ENCODE measurements around the gene PPP1R2B. TPM values are rescaled to one million over a fixed set of nuclear protein-coding genes. Genes with fewer than 3 reads are reported as not detected.
A peak's percentile ranks its signal among the peaks of the same experiment; 100 is the strongest.

PPP1R2B gene
- not detected for total RNA-seq

DNA sequence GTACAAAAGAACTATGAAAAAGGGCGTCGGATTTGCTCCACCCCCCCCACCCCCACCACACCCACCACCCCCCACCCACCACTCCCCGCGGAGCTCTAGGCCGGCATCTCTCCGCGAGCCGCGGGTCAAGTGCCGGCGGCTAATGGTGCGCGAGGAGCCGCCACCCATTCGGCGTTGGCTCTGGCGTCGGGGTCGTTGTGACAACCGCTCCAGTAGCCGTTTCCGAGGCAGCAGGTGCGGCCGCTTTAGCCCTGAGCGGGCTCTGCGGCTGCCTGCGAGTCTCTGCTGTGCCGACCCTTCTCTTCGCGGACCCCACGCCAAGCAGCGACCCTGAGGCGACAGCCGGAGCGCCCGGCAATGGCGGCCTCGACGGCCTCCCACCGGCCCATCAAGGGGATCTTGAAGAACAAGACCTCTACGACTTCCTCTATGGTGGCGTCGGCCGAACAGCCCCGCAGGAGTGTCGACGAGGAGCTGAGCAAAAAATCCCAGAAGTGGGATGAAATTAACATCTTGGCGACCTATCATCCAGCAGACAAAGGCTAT, at the start of gene PPP1R2B:
PPP1R2B (plus strand) TSS at position 90 of the 546 bp plus-strand sequence; CDS start at position 358, 268 bp downstream.
- Mint-ChIP-seq H3K27ac (no peak within 1 kb of the TSS), H3K36me3 (peaks cover 30% of the 10 kb centered on the region)

DNA sequence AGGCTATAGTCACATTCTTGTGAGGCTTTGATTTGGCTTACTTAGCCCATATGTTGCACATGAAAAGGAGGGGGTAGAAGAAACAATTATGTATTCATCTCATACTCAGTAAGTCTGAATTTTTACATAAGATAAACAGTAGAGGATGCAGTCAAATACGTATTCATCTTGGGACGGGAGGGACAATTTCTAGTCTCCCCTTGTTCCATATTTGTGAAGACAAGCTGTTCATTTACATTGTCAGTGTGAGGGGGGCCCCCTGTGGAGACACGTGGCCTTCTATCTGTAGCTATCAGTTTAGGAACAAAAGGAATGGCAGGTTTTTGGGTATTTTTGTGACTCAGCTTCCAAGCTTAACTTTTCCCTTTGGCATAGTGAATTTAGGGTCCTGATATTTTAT, 49.2 kb upstream of the PPP1R2B start:
- H3K9me3 Mint-ChIP-seq, result peaks cover 3% of the 10 kb centered on the region
- no peak overlapping the region for H3K4me3 Mint-ChIP-seq
- ATAC-seq (ENCODE audit: low read depth) (no peak), DNase-seq (no peak)
- POLR2A ChIA-PET, result no interaction called here
- H3K4me1 Mint-ChIP-seq, result peaks cover 10% of the 10 kb centered on the region
- peaks cover 2% of the 10 kb centered on the region for H3K27me3 Mint-ChIP-seq
- H3K27ac Mint-ChIP-seq, result no peak overlapping the region
- H3K36me3 Mint-ChIP-seq, result peaks cover 3% of the 10 kb centered on the region

More for the DNA sequence above, at the start of gene PPP1R2B:
- H3K9me3 Mint-ChIP-seq, result peaks cover 31% of the 10 kb centered on the region
- H3K27me3 Mint-ChIP-seq, result peaks cover 32% of the 10 kb centered on the region
- POLR2A ChIA-PET, result interaction anchor here (1.2 kb wide), 1 partner anchor 23 kb away, joined by 3 read pairs; no protein-coding TSS in a partner anchor
- DNase-seq (no peak), ATAC-seq (ENCODE audit: low read depth) (no peak)
- peaks cover 7% of the 10 kb centered on the region for H3K4me1 Mint-ChIP-seq
- H3K4me3 Mint-ChIP-seq, result no peak within 1 kb of the TSS

DNA sequence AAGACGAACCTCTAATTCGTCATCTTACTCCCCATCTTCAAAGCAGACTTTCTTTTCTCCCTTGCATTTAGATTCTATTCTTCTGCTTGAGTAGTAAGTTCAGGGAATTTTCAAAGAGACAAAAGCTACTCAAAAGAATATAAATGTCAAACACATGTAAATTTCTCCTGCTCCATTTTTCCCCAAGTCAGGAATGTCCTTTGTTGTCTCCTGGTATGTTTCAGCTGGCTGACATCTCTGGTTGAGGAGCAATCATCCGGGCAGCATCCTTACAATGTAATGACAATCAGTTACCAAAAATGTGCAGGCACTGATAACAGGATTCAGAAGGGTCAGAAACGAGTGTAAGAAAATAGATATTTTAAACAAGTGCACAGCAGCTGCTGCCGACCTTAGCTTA, 47.6 kb upstream of the PPP1R2B start:
- peaks cover 3% of the 10 kb centered on the region for H3K36me3 Mint-ChIP-seq
- H3K27me3 Mint-ChIP-seq, result peaks cover 2% of the 10 kb centered on the region
- peaks cover 10% of the 10 kb centered on the region for H3K4me1 Mint-ChIP-seq
- ATAC-seq (ENCODE audit: low read depth), result no peak
- H3K4me3 Mint-ChIP-seq, result no peak overlapping the region
- H3K9me3 Mint-ChIP-seq, result peaks cover 8% of the 10 kb centered on the region
- no peak for DNase-seq
- H3K27ac Mint-ChIP-seq, result no peak overlapping the region
- POLR2A ChIA-PET, result no interaction called here

DNA sequence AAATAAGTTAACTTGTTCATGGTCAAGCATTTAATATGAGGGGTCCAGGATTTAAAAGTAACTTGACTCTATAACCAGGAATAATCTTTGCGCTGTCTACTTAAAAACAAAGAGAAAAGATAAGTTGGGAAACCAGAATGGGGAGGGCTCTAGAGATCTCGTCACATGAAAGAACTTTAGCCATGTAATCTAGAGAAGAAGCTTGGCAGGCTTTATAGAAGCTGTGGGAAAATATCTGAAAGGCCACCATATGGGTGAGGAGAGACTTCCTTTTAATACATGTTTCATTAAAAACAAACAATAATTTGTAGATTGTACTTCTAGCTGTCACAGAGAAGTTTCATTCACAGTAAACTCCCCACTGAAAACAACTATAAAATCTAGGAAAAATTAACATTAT, 46.7 kb upstream of the PPP1R2B start:
- Mint-ChIP-seq H3K27ac (no peak overlapping the region), H3K4me3 (no peak overlapping the region), H3K27me3 (peaks cover 2% of the 10 kb centered on the region), H3K4me1 (peaks cover 10% of the 10 kb centered on the region), H3K36me3 (peaks cover 3% of the 10 kb centered on the region), H3K9me3 (peaks cover 9% of the 10 kb centered on the region)
- no peak for DNase-seq
- POLR2A ChIA-PET, result no interaction called here
- no peak for ATAC-seq (ENCODE audit: low read depth)

DNA sequence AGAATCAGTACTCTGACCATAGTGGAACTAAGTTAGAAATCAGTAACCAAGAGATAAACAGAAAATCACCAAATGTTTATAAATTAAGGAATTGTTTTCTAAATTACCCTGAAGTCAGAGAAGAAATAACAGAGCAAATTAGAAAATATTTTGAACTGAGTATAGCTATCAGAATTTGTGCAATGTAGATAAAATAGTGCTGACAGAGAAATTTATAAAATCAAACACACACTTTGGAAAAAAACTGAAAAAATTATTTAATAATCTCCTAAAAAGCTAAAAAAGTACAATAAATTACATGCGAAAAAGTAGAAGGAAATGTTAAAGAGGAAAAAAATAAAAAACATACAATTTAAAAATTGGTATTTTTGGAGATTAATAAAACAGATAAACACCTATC, 37.1 kb upstream of the PPP1R2B start:
- no peaks in the 10 kb centered on the region for H3K27me3 Mint-ChIP-seq
- no peak for DNase-seq

DNA sequence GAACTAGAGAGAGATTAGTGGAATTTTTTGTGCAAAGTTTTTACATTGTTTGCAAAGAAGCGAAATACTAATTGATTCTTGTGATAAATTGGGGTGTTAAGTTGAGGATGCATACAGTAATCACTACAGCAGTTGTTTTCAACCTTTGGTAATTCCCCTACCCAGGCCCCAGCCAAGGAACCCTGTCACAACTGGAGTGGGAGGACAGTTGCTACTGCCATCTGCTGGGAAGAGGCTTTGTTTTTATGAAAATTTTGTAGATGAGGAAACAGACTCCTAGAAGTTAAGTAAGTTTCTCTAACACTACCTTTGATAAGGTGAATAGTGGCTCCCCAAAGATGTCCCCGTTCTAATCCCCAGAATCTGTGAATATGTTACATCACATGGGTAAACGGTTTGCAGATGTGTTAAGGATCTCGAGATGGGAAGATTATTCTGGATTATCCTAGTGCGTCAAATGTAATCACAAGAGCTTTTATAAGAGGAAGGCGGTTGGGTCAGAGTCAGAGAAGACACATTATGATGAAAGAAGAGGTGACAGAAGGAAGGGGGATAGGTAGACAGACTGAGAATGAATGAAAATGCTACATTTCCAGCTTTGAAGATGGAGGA, 34.0 kb upstream of the PPP1R2B start:
- Mint-ChIP-seq H3K27me3 (peaks cover 3% of the 10 kb centered on the region), H3K36me3 (no peaks in the 10 kb centered on the region), H3K27ac (no peak overlapping the region), H3K4me1 (no peaks in the 10 kb centered on the region), H3K4me3 (no peak overlapping the region), H3K9me3 (no peaks in the 10 kb centered on the region)
- POLR2A ChIA-PET, result no interaction called here
- ATAC-seq (ENCODE audit: low read depth), result peak; percentile 60
- no peak for DNase-seq

More for the DNA sequence above, 37.1 kb upstream of the PPP1R2B start:
- ATAC-seq (ENCODE audit: low read depth), result no peak
- H3K4me3 Mint-ChIP-seq, result no peak overlapping the region
- H3K9me3 Mint-ChIP-seq, result peaks cover 3% of the 10 kb centered on the region
- POLR2A ChIA-PET, result no interaction called here
- H3K4me1 Mint-ChIP-seq, result no peaks in the 10 kb centered on the region
- no peak overlapping the region for H3K27ac Mint-ChIP-seq
- no peaks in the 10 kb centered on the region for H3K36me3 Mint-ChIP-seq

DNA sequence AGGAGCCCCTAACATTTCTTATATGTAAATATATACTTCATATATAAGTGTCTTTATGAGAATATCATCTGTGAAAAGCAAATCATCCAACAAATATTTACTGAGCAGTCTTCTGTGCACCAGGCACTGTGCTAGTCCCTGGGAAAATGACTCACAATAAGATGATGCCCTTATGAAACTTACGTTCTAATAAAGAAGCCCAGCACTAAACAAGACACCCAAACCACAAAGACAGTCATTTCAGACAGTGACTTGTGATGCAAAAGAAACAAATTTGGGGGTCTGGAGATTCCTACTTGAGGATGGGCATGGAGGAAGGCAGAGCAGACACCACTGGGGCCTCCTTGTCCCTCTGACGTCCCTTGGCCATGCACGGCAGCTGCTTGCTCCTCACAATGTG, 30.6 kb upstream of the PPP1R2B start:
- H3K9me3 Mint-ChIP-seq, result no peaks in the 10 kb centered on the region
- no peak overlapping the region for H3K27ac Mint-ChIP-seq
- DNase-seq, result no peak
- H3K4me1 Mint-ChIP-seq, result no peaks in the 10 kb centered on the region
- peaks cover 3% of the 10 kb centered on the region for H3K27me3 Mint-ChIP-seq
- H3K36me3 Mint-ChIP-seq, result no peaks in the 10 kb centered on the region
- no peak for ATAC-seq (ENCODE audit: low read depth)
- POLR2A ChIA-PET, result no interaction called here
- H3K4me3 Mint-ChIP-seq, result no peak overlapping the region

DNA sequence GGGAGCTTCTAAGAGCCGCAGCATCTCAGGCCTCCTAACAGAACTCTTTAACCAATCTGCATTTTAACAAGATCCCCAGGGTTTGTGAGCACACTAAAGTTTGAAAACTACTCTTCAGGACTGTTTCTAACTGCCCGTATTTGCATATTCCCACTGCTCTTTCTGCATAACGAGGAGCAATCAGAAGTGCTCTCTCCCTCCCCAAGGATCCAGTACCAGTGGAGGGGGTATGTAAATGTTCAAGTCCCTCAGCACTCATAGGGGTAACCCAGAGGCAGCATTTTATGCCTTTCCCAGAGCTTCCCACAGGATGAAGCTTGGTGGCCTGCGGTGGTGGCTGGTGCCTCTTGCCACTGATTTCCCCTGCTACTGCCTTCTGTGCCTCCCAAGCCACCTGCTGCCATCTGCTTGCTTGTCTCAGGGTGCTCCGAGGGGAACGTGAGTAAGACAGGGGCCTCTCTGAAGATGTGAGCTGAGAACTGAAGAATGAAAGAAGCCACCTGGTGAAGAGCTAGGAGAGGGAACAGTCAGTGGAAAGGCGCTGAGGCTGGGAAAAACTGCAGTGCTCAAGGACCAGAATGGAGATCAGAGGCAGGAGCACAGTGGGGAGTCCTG, 30.0 kb upstream of the PPP1R2B start:
- H3K9me3 Mint-ChIP-seq, result no peaks in the 10 kb centered on the region
- H3K27ac Mint-ChIP-seq, result no peak overlapping the region
- H3K27me3 Mint-ChIP-seq, result peaks cover 3% of the 10 kb centered on the region
- no peak overlapping the region for H3K4me3 Mint-ChIP-seq
- H3K4me1 Mint-ChIP-seq, result no peaks in the 10 kb centered on the region
- ATAC-seq (ENCODE audit: low read depth) (no peak), DNase-seq (no peak)
- no peaks in the 10 kb centered on the region for H3K36me3 Mint-ChIP-seq
- POLR2A ChIA-PET, result no interaction called here

DNA sequence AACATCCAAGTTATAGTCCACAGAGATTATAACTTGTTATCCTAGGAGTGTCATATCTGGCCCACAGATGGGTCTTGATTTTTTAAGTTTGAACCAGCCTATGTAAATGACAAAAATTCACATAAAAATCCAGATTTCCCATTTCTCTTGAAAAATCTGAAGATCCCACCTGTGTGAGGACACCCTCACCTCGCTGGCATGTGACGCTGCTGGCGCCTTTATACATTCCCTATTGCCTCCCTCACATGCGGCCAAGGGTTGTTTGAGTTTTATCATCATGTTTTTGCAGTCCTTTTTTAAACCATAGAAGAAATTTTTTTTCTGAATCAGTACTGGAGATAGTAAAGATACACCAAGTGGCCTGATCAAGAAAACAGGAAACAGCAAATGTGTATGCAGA, 25.9 kb upstream of the PPP1R2B start:
- Mint-ChIP-seq H3K27me3 (peaks cover 2% of the 10 kb centered on the region), H3K4me3 (no peak overlapping the region), H3K9me3 (no peaks in the 10 kb centered on the region), H3K27ac (no peak overlapping the region), H3K36me3 (no peaks in the 10 kb centered on the region), H3K4me1 (peaks cover 3% of the 10 kb centered on the region)
- POLR2A ChIA-PET, result interaction anchor here (0.7 kb wide), 1 partner anchor 251 kb away, joined by 5 read pairs; no protein-coding TSS in a partner anchor
- ATAC-seq (ENCODE audit: low read depth), result no peak
- DNase-seq, result no peak

DNA sequence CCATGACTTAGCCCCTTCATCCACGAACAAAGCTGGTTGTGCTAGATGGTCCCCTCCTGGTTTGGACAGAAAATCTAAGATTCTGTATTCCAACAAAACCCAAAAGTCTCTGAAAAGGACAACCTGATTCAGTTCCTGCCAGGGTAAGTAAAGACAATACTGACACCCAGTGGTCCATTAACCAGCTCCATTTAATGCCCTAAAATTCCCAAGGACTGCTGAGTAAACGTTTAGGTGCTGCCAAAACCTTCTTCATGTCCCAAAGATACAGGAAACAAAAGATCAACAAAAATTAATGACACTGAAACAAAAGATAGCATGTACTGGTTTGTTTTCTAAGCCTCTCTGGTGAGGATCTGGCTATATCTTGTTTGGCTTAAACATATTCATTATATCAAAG, 25.3 kb upstream of the PPP1R2B start:
- Mint-ChIP-seq H3K4me3 (no peak overlapping the region), H3K27me3 (peaks cover 2% of the 10 kb centered on the region), H3K36me3 (peaks cover 1% of the 10 kb centered on the region), H3K9me3 (no peaks in the 10 kb centered on the region), H3K4me1 (peaks cover 3% of the 10 kb centered on the region), H3K27ac (no peak overlapping the region)
- ATAC-seq (ENCODE audit: low read depth), result no peak
- POLR2A ChIA-PET, result no interaction called here
- DNase-seq, result no peak

DNA sequence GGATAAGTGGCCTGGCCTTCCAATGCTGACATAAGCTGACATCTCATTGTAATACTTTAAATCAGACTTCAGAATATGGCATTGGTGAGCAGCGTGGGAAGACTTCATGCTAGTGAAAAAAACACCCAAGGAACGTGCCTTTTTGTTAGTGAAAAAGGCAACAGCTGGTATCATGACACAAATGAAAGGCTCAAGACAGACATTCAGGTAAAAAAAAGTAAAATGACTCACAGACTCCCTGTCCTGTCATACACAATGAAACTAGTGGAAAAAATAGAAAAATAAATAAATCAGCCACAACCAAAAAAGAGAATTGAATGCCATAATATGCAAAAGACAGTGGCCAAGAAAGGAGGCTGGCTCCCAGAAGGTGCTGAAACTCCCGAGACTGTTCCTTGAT, 24.4 kb upstream of the PPP1R2B start:
- POLR2A ChIA-PET, result no interaction called here
- DNase-seq (no peak), ATAC-seq (ENCODE audit: low read depth) (no peak)
- no peaks in the 10 kb centered on the region for H3K9me3 Mint-ChIP-seq
- H3K36me3 Mint-ChIP-seq, result peaks cover 1% of the 10 kb centered on the region
- H3K27me3 Mint-ChIP-seq, result peaks cover 2% of the 10 kb centered on the region
- peaks cover 3% of the 10 kb centered on the region for H3K4me1 Mint-ChIP-seq
- no peak overlapping the region for H3K27ac Mint-ChIP-seq
- H3K4me3 Mint-ChIP-seq, result no peak overlapping the region

DNA sequence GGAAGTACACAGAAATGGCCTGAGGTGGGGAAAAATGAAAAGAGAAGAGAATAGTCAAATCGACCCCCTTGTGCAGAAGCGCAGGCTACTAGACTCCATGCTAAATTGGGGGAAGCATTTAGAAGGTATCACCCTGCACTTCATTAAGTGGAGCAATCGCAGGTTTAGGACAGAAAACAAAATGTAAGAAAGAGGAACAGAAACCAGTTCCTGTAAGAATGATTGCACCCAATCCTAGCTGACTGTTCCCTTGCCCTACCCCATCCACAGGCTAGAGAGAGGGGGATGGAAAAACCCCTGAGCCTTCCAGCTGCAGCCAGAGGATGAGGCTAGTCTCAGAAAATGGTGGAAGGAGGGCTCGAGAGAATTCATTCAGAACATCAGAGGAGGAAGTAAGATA, 23.9 kb upstream of the PPP1R2B start:
- H3K36me3 Mint-ChIP-seq, result peaks cover 1% of the 10 kb centered on the region
- peaks cover 3% of the 10 kb centered on the region for H3K4me1 Mint-ChIP-seq
- no peak overlapping the region for H3K4me3 Mint-ChIP-seq
- ATAC-seq (ENCODE audit: low read depth) (no peak), DNase-seq (no peak)
- H3K9me3 Mint-ChIP-seq, result no peaks in the 10 kb centered on the region
- POLR2A ChIA-PET, result no interaction called here
- H3K27me3 Mint-ChIP-seq, result peaks cover 2% of the 10 kb centered on the region
- H3K27ac Mint-ChIP-seq, result no peak overlapping the region

DNA sequence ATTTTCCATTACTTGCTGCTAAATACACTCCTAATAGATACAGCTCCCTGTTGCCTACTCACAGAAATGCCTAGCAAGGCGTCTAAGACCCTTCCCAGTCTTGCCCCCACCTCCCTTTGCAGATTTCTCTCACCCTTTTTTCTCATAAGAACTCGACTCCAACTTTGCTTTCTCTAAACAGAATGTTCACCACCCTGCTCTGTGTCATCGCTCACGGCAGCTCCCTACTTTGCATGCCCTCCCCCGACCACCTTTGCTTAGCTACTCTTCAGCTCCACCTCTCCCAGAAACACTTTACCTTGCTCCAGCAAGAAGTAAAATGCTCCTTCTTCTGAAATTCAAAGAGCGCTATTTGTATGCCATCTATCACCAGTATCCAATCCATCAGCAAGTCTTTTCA, 15.2 kb upstream of the PPP1R2B start:
- POLR2A ChIA-PET, result no interaction called here
- Mint-ChIP-seq H3K9me3 (no peaks in the 10 kb centered on the region), H3K27me3 (no peaks in the 10 kb centered on the region)

DNA sequence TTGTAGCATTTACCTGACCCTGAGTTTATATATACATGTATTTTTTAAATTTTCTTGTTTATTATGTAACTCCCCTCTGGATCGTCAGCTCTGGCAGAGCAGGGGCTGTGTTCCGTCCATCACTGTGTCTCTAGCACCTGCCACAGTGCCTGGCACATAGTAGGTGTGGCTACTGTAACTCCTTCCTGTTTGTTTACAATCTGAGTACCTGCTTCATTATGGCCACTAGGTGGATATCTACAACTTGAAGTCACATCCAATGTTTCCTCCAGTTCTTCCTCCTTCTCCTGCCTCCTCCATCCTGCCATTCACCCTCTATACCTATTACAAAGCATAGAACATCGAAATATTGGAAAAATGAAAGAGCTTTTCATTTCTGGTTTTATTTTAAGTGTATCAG, 14.2 kb upstream of the PPP1R2B start:
- Mint-ChIP-seq H3K27ac (no peak overlapping the region), H3K4me3 (no peak overlapping the region), H3K4me1 (peaks cover 6% of the 10 kb centered on the region), H3K27me3 (no peaks in the 10 kb centered on the region), H3K36me3 (no peaks in the 10 kb centered on the region), H3K9me3 (peaks cover 1% of the 10 kb centered on the region)
- POLR2A ChIA-PET, result no interaction called here
- no peak for DNase-seq
- ATAC-seq (ENCODE audit: low read depth), result no peak

More for the DNA sequence above, 15.2 kb upstream of the PPP1R2B start:
- Mint-ChIP-seq H3K4me1 (peaks cover 6% of the 10 kb centered on the region), H3K36me3 (no peaks in the 10 kb centered on the region), H3K4me3 (no peak overlapping the region), H3K27ac (no peak overlapping the region)
- DNase-seq, result no peak
- no peak for ATAC-seq (ENCODE audit: low read depth)
